ENCODE measurements around the gene EP400.

EP400 gene

GRCh38 chr12:131920157-131920508, 29.6 kb upstream of the EP400 start:
- TF ChIP-seq CTCF (IDR thresholded peaks at IDR 0.05): no peak

GRCh38 chr12:131920902-131921840, 28.6 kb upstream of the EP400 start:
- TF ChIP-seq CTCF (IDR thresholded peaks at IDR 0.05): no peak

- no peak for TF ChIP-seq CTCF (IDR thresholded peaks at IDR 0.05)
These were observed 27.6 kb upstream of the EP400 start for GRCh38 chr12:131921866-131922769.

GRCh38 chr12:131922772-131923171, 27.0 kb upstream of the EP400 start:
- TF ChIP-seq CTCF (IDR thresholded peaks at IDR 0.05): no peak

- TF ChIP-seq CTCF (IDR thresholded peaks at IDR 0.05): no peak
These were observed 26.5 kb upstream of the EP400 start for GRCh38 chr12:131923260-131923659.

- TF ChIP-seq CTCF (IDR thresholded peaks at IDR 0.05): no peak
These were observed 22.3 kb upstream of the EP400 start for GRCh38 chr12:131927110-131928079.

Data from LNCAP (cell line).